Left cardiac atrium (tissue), 4 donors: ENCODE results near the gene PRSS27. TPM values are rescaled to one million over a fixed set of nuclear protein-coding genes. Genes with fewer than 3 reads are reported as not detected.

Experiments
- ATAC-seq, 2 donors: fragments of 200-7000 bp; cut with Tn5 transposase; one replicate each; pipeline ENCODE4 v1.9.1; 2020; ENCODE audit warnings: mild to moderate bottlenecking in 2 of 2, moderate library complexity in 2 of 2
- DNase-seq: peaks from one replicate; pipeline ENCODE4 v3.0.0-alpha.2; 2020
- intact Hi-C, 2 donors: fragments of 100-400 bp; cut with DNase I; formaldehyde crosslinking; loops; one replicate each; pipeline versions ENCODE4 v1.14.1 to v1.15.1; 2022 to 2023
- total RNA-seq, 2 donors: library from RNA; stranded (reverse); fragmentation: NEBNext Ultra II Directional; extraction: Animal tissue kit (Norgen Biotek cat#: 25700); gene quantifications; one replicate each; pipeline ENCODE4 v1.2.1, GENCODE V29; 2021
- donor health status: DM: no; HTN: yes; CAD: no.
- donor health status: DM: no; HTN: yes; CAD: no; lungs with severe emphysema.
- donor health status: DM: yes; HTN: yes; CAD: no.
- donor health status: Dilated cardiomyopathy.

The PRSS27 gene
- total RNA-seq, 2 donors from 2014 or later, result 0.44 to 0.65 TPM

DNA sequence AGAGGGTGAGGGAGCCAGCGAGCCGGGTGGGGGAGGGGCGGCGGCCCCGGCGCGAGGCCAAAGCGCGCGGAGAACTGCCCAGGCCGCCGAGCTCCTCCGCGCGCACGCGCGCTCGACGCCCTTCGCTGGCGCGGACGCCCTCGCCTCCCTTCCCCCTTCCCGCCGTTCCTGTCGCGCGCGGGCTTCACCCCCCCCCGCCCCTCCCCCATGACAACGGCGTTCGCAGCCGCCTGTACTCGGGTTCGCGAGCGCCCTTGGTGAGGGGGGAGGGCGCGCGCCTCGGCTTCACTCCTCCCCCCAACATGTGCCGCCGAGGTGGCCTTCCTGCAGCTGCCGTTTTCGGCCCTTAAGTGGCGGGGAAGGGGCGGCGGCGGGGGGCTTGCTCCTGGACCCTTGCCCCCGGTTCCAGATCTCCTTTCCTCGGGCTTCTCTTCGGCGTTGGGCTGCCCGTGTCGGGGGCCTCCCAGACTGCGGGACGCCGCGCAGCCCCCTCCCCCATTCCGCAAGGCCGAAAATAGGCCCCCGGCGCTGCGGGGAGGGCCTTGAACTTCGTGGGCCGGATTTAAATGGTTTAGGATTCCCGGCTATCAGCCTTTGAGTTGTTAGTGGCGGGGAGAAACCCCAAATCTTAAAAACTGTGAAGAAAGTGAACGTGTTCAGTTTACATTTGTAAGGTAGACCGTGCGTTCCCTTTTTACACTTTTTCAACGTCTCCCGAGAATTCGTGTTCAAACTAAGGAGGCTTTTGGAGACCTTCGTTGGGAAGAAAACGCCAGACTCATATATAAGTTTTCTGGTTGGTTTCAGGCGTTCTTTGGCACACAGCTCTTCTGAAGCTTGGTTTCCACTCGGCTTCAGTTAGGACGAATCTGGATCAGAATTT is 33.1 kb upstream of the PRSS27 start:
- peak; percentile 84 to 88 for ATAC-seq
- peak; percentile 85 for DNase-seq
- intact Hi-C loops, result no loop called here

DNA sequence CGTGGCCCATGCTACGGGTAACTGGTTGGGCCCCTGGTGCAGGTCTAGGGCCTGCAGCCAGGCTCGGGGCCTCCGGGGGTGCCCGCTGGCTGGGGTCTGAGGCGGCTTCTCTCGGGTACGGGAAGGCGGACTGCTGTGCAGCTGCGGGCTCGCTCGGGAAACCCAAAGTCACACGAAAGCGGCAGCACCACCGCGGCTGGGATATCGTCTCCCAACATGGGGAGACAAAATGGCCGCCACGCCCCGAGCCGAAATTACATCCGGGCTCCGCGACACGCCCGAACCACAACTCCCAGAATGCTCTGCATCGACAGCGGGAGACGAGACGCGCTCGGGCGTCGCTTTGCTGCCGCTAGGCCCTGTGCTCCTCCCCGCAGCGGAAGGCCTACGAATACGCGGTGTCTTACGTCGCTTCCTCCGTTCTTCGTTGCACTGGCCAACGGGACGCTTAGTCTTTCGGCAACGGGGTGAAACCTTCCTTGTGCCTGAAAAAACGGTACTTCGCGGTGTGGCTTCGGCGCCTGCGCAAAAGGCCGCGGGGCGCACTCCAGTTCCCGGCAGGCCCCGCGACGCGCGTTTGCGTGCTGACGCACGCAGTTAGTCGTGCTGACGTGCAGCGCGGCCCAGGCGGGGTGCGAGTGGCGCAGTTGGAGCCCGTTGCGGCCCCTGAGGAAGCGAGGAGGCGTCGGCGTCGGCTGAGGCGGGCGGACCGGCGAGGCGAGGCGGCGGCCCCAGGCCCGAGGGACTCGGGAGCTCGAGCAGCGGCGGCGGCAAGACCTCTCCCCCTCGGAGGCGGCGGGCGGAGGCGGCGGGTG is 32.2 kb upstream of the PRSS27 start, which contains the start of gene SRRM2:
Gene SRRM2, plus strand, starts transcription at position 604 of the 815 bp plus-strand sequence. CDS start 3,727 bp downstream, outside the sequence.
- DNase-seq, result peak; percentile 96
- intact Hi-C loops, result no loop called here
- ATAC-seq, result peak; percentile 95 to 96

DNA sequence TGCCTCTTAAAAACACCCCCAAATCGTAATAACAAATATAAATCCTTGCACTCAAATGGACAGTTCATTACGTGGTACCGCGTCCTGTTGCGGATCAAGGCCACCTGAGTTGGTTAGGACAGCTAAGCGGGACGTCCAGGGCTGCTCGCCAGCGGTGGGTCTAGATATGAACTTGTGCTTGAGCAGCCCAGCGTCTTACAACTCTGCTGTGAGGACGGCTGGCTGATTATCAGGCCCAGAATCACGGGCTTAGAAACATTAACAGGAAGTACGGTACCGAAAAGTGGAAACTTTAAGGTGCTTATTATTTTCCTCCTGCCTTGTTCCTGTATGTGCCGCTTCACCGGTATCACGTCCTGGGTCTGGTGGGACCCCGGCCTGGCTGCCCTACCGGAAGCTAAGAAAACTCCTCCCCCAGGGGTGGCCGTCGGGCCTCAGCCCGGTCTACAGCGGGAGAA is 31.6 kb upstream of the PRSS27 start:
- intact Hi-C loops, result no loop called here
- ATAC-seq, result no peak
- DNase-seq, result no peak

DNA sequence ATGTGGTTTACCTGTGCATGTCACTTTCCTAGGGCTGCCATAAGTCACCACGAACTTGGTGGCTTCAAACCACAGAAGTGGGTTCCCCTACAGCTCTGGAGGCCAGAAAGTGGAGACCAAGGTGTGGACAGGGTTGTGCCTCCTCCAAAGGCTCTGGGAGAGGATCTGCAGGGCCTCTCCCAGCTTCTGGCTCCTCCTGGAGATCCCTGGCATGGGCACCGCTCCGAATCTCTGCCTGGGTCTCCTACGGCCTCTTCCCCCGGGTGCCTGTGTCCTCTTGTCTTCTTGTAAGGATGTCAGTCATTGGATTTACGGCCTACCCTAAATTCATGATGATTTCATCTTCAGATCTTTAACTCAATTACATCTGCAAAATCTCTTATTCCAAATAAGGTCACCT is 29.9 kb upstream of the PRSS27 start:
- intact Hi-C loops, result no loop called here
- no peak for DNase-seq
- ATAC-seq, result no peak

DNA sequence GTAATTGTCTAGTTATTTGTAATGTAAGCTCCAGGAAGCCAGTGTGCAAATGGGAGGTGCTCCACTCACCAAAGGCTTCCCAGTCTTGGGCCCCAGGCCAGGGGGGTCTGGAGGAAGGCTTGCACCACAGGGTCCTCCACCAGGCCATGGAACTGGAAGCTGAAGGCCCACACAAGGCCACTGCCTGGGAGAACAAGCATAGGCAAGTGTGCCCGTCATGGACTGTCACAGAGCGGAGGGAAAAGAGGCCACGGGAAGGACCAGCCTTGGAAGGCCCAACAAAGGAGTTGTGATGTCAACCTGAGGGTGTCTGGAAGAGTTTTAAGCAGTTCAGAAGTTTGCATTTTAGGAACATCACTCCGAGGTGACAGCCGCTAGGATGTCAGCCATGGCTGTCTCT is 29.5 kb upstream of the PRSS27 start:
- DNase-seq (no peak), ATAC-seq (no peak)
- intact Hi-C loops, result no loop called here

DNA sequence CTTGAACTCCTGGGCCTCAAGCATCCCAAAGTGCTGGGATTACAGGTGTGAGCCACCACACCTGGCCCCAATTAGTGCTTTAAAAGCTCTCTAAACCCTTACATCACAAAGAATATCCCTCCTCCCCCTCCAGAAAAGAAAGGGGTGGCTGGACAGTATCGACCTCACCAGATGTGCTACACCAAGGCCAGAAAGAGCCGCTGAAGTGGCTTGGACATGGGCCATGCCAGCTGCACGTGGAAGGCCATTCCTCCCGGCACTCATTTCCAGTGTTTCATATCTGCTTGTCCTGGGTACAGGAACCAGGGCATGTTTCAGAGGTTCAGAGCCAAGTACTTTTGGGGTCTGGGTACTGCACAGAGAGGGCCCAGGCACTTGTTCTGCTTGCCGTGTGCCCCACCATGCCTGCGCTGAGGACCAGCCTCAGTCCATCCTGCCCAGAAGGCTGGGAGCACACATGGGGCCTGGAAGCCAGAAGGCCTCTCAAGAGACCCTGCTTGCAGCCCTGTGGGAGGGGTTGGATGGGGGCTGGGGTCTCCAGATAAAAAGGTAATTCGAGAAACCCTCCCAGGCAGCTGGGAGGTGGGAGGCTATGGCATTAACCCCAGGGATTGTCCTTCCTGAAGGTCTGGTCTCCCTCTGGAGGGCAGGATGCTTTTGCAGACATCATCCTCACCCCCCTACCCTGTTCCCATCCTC is 28.9 kb upstream of the PRSS27 start:
- ATAC-seq (no peak), DNase-seq (no peak)
- intact Hi-C loops, result no loop called here

DNA sequence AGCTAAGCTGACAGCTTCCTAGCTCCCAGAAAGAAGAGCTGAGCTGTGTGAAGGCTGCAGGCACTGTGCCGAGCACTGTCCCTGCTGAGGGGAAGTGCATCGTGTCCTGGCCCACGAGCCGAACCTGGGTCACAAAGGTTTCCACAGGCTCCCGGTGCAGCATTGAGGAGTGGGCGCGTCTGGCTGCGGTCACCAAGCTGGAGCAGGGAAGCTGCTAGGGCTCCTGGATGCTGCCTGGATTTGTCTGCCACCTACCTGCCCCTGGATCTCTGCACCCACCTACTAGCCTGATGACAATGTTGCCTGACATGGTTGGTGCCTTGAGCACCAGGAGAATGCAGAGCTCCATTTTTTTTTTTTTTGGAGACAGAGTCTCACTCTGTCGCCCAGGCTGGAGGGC is 25.9 kb upstream of the PRSS27 start:
- intact Hi-C loops, result no loop called here
- DNase-seq (no peak), ATAC-seq (no peak)

DNA sequence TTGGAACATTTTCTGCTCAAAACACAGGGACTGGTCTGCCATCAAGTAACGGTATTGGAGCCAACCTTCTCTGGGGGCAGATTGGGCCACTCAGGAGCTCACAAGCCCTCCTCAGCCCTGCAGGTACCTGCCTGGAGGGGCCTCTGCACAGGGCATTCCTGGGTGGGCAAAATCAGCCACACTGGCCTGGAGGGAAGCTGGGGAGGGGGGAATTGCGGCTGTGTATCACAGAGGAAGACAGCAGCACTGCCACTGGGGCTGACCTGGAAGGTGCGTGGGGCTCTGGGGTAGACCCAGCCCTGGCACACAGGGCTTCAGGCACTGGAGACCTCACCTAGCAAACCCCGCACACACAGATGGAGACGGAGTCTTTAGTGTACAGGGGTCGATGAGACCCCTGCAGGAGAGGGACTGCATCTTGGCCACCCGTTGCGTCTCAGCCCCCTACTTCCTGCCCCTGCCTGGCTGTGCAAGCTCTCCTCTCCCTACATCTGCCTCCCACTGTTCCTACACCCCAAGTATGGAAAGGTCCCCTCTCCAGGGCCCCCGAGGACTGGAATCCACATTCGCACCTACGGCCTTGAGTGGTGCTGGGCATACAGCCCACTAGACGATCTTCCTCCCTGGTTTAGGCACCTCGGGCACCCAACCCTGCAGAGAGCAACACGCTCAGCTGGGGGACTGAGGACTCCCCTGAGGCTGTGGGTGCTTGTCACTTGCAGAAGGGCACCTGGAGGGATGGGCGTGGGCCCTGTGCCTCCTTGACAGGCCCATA is 25.3 kb upstream of the PRSS27 start:
- ATAC-seq (no peak), DNase-seq (no peak)
- intact Hi-C loops, result no loop called here

DNA sequence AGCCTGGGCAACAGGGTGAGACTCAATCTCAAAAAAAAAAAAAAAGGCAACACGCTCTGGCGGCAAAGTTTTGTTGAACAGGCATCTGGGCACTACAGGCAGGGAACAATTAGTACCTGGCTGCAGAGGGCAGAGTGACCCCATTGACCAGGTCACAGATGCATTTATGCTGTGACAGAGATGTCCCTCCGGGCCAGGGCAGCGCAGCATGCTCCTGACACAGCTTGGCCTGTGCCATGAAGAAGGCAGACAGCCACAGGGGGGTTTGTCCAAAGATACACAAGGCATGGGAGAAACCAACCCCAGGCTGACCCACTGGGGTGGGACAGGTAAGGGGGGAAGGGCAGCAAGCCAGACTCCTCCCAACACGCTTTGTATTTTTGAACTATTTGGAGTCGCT is 24.7 kb upstream of the PRSS27 start:
- DNase-seq (no peak), ATAC-seq (no peak)
- intact Hi-C loops, result no loop called here

DNA sequence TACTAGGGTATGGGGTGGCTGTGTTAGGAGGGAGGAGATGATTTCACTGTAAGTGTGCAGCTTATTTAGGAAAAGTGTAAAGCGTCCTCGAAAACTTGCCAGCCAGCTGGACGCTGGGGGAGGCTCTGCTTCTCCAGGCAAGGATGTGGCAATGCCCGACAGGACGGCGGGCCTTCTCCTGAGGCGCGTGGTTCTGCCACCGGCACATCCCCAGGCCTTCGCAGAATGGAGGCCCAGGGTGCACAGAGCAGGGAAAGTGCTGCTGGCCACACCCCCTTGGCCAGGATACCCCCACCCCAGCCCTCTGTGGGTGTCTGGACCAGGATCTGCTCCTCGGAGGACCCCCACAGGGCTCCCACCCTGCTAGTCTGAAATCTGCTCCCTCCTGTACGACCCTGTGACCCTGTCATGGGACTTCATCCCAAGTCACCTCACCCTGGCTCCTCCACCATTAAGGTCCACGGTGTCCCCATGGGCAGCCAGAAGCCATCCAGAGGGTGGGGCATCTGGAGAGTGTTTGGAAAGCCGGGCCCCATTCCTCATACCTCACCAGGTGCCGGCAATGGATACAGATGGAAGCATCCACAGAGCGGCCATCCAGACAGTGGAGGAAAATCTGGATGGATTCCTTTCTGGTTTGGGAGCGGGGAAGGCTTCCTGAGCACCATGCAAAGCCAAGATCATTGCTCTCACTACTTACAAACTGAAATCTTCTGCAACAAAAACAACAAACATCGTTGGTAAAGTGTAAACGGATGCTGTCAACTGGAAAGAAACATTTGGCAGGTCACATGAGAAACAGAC is 23.2 kb upstream of the PRSS27 start:
- intact Hi-C loops, result no loop called here
- DNase-seq (no peak), ATAC-seq (no peak)

DNA sequence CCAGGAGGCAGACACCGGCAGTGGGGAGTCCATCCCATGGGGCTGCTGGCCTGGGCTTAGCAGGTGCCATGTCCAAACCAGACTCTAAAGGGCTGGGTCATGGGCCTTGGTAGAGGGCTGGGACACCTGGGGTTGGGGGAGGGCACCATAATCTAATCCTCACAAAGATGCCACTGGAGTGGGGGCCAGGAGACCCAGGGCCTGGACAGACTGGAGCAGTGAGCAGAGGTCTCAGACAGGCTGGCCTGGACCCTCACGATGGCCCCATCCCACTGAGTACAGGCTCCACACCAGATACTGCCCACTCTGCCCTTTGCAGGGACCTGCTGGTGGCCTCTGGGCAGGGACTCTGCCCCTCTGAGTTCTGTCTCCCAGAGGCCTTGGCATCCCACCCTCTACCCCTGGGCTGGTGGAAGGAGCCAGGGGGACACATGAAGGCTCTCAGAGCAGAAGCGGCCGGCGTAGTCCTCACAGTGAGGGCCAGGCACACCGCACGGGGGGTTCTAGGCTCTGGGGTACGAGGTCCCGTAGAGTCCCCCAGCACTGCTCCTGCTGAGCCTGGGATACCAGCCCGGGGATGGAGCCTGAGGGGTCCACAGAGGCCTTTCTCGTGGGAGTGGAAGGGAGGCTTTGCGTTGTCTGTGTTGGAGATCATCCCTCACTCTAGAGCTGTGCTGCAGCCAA is 22.4 kb upstream of the PRSS27 start:
- no peak for ATAC-seq
- DNase-seq, result no peak
- intact Hi-C loops, result no loop called here

DNA sequence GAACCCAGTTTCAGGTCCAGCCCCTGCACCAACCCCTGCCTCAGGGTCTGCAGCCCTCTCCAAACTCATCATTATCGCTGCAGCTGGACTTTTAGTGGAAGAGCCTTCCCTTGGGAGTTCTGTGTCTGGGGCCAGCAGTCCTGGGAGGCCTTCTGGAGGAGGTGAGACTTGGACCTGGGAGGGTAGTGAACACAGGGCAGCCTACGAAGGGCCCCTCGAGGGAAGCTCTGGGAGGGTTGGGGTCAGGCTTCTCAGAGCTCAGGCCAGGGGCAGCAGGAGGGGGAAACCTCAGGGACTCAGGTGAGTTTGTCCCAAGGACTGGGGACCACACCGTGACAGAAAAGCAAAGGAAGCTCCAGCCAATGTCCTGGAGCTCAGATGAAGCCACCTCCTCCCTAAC is 21.1 kb upstream of the PRSS27 start:
- no peak for ATAC-seq
- DNase-seq, result no peak
- intact Hi-C loops, result no loop called here

DNA sequence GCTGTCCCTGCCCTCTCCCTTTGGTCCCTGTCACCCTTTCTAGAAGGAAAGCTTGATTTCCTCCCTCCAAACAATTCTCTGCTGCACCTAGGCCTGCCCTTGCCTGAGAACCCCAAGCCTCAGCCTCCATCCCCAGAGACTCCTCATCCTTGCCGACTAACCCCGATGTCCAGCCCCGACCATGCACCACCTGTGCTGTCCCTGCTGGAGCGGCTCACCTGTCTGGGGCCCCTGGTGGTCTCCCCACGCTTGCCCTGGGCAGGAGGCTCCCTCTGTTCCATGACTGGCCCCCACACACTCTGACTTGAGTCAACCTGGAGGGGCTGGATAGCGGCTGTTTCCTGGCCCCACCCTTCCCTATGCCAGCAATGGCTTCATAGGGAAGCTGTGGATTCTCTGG is 20.5 kb upstream of the PRSS27 start:
- DNase-seq, result no peak
- no peak for ATAC-seq
- intact Hi-C loops, result no loop called here

DNA sequence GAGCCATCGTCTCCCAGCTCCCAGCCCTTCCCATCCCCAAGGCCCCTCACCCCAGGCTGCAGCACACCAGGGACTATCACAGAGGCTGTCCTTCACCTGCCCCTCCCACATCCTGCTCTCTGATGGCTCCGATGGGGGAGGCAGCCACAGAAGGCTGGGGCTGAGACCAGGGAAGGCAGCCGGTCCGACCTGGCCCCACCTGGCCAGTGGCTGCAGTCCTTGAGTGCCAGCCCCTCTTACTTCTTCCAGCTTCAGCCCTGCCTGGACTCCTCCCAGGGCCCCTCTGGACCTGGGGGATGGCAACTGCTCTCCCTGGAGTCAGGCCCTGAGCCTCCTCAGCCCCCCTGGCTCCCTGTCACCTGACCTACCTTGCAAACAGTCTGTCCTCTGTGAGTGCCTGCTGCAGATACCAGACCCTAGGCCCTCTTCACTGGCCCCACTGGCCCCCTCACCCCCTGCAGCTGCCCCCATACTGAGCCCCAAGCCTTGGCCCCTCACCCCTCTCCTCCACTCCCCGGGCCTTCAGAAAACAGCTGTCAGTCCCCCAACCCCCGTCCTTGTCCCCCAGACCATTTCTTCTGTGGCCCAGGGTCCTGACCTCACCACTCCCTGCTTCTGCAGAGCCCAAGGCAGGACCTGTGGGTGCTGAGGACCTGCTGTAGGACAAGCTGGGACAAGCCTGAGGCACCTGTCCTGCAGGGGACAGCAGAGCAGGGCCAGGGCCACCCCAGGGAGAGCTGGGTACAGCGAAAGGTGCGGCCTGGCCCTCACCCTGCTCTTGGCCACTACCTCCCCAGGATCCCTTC is 19.8 kb upstream of the PRSS27 start:
- DNase-seq (no peak), ATAC-seq (no peak)
- intact Hi-C loops, result no loop called here

DNA sequence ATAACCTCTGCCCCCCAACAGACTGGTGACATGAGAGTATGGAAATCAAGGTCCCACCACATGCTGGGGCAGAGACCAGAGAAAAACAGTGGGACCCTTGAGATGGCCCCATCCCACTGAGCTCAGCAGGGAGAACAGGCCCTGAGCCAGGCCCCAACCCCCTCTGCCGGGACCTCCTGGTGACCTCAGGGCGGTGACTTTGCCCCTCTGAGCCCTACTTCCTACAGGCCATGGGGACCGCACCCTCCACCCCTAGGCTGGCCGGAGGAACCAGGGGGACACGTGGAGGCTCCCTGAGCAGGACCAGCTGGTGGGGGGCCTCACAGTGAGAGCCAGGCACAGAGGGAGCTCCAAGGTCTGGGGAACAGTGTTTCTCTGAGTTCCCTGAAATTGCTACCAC is 18.6 kb upstream of the PRSS27 start:
- intact Hi-C loops, result no loop called here
- DNase-seq (no peak), ATAC-seq (no peak)

DNA sequence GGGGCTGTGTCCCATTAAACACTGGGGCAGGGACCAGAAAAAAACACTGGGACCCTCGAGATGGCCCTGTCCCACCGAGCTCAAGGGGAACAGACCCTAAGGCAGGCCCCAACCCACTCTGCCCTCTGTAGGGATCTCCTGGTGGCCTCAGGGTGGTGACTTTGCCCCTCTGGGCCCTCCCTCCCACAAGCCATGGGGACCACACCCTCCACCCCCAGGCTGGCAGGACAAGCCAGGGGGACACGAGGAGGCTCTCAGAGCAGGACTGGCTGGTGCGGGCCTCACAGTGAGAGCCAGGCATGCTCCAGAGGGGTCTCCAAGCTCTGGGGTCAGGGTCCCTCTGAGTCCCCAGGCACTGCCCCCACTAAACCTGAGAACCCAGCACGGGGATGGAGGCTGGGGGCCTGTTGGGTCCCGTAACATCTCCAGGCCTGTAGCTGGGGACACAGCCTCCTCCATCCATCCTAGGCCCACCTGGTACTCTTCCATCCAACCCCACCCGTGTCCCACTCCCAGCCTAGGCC is 17.9 kb upstream of the PRSS27 start:
- no peak for ATAC-seq
- no peak for DNase-seq
- intact Hi-C loops, result no loop called here

DNA sequence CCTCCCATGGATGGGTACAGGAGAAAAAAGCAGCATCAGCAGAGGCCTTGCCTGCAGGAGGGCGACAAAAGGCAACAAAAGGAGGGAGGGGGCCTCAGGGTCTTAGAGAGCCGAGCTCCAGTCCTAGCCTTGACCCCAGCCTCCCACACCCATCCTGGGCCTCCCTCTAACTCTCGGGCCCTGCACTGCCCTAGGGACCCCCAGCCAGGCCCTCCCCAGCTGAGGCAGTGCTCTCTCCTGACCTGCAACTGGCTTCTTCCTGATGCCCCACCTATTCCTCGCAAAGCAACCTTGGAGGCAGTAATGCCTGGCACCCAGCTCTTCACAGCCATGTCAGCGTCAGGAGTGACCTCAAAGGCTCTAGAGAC is 17.2 kb upstream of the PRSS27 start:
- DNase-seq (no peak), ATAC-seq (no peak)
- intact Hi-C loops, result no loop called here
